ENCODE results near the gene CLIC5. TPM values are rescaled to one million over a fixed set of nuclear protein-coding genes. Genes with fewer than 3 reads are reported as not detected.

The CLIC5 gene
- total RNA-seq, 1 donor from 2014 or later = 10.9 TPM

DNA sequence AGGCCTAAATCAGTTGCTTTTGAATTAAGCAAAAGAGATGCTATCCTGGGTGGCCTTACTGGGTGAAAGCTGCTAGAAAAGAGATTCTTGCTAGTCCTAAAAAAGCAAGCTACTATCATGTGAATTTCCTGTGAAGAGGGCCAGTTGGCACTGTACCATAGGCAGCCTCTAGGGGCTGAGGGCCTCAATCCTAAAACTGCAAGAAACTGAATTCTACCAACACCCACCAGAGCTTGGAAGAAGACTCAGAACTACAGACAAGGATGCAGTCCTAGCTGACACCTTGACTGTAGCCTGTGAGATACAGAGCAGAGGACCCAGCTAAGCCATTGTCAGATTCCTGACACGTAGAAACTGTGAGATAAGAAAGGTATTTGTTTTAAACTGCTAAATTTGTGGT lies 24.5 kb downstream of the CLIC5 start:
- no peaks in the 10 kb centered on the region for H3K36me3 Mint-ChIP-seq (ENCODE audit: low read depth, unreplicated experiment)
- peaks cover 4% of the 10 kb centered on the region for H3K4me1 Mint-ChIP-seq (ENCODE audit: unreplicated experiment)
- no peaks in the 10 kb centered on the region for H3K9me3 Mint-ChIP-seq (ENCODE audit: unreplicated experiment)
- TF ChIP-seq, protein P1, sequence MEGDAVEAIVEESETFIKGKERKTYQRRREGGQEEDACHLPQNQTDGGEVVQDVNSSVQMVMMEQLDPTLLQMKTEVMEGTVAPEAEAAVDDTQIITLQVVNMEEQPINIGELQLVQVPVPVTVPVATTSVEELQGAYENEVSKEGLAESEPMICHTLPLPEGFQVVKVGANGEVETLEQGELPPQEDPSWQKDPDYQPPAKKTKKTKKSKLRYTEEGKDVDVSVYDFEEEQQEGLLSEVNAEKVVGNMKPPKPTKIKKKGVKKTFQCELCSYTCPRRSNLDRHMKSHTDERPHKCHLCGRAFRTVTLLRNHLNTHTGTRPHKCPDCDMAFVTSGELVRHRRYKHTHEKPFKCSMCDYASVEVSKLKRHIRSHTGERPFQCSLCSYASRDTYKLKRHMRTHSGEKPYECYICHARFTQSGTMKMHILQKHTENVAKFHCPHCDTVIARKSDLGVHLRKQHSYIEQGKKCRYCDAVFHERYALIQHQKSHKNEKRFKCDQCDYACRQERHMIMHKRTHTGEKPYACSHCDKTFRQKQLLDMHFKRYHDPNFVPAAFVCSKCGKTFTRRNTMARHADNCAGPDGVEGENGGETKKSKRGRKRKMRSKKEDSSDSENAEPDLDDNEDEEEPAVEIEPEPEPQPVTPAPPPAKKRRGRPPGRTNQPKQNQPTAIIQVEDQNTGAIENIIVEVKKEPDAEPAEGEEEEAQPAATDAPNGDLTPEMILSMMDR (IDR thresholded peaks at IDR 0.05; ENCODE audit: unreplicated experiment) = peak; percentile 49
- H3K27ac Mint-ChIP-seq (ENCODE audit: unreplicated experiment) = no peak overlapping the region
- H3K4me3 Mint-ChIP-seq (ENCODE audit: unreplicated experiment) = no peak overlapping the region
- no peak for DNase-seq (ENCODE audit: low spot score)
- H3K27me3 Mint-ChIP-seq (ENCODE audit: unreplicated experiment) = no peaks in the 10 kb centered on the region

DNA sequence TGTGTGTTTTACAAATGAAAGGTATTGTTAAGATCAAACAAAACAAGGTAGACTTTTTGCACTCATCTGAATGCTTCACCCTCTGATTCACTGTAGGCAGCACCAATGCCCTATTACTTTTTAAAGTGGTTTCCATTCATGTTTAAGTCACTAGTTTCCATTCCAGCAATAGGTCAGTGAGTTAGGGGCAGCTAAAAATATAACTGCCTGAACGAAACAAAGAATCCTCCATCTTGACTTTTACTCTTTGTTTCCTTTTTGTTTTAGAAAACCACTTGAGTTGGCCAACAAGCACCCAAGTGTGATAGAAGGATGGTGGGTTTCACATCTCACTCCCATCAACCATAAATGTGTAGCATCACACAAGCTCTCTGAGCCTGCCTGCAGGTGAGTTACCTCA lies 25.5 kb downstream of the CLIC5 start:
- no peaks in the 10 kb centered on the region for H3K9me3 Mint-ChIP-seq (ENCODE audit: unreplicated experiment)
- DNase-seq (ENCODE audit: low spot score) = no peak
- no peaks in the 10 kb centered on the region for H3K36me3 Mint-ChIP-seq (ENCODE audit: low read depth, unreplicated experiment)
- no peak overlapping the region for H3K27ac Mint-ChIP-seq (ENCODE audit: unreplicated experiment)
- H3K4me3 Mint-ChIP-seq (ENCODE audit: unreplicated experiment) = no peak overlapping the region
- peaks cover 4% of the 10 kb centered on the region for H3K4me1 Mint-ChIP-seq (ENCODE audit: unreplicated experiment)
- H3K27me3 Mint-ChIP-seq (ENCODE audit: unreplicated experiment) = no peaks in the 10 kb centered on the region
- TF ChIP-seq, protein P1 (IDR thresholded peaks at IDR 0.05; ENCODE audit: unreplicated experiment) = no peak

DNA sequence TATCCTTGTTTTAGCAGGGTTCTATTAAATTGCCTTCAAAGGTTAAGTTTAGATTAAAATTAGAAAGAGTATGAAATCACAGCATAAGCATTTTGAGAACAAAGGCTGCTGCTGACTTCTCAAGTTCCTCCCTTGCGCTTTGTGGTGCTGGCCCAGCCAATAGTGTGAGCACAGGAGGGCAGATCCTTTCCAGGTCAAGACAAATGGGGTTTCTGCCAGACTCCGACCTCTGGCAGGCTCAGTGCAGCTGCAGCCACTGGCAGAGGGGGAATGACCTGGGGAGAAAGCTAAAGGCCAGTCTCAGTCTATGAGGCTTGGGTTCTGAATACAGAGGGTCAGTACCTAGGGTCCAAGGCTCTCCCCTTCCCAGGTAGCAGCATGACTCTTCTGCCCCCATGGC lies 27.0 kb downstream of the CLIC5 start:
- H3K27me3 Mint-ChIP-seq (ENCODE audit: unreplicated experiment) = no peaks in the 10 kb centered on the region
- H3K4me3 Mint-ChIP-seq (ENCODE audit: unreplicated experiment) = no peak overlapping the region
- no peak for DNase-seq (ENCODE audit: low spot score)
- H3K27ac Mint-ChIP-seq (ENCODE audit: unreplicated experiment) = no peak overlapping the region
- TF ChIP-seq, protein P1 (IDR thresholded peaks at IDR 0.05; ENCODE audit: unreplicated experiment) = no peak
- H3K9me3 Mint-ChIP-seq (ENCODE audit: unreplicated experiment) = no peaks in the 10 kb centered on the region
- H3K4me1 Mint-ChIP-seq (ENCODE audit: unreplicated experiment) = peaks cover 4% of the 10 kb centered on the region
- no peaks in the 10 kb centered on the region for H3K36me3 Mint-ChIP-seq (ENCODE audit: low read depth, unreplicated experiment)

DNA sequence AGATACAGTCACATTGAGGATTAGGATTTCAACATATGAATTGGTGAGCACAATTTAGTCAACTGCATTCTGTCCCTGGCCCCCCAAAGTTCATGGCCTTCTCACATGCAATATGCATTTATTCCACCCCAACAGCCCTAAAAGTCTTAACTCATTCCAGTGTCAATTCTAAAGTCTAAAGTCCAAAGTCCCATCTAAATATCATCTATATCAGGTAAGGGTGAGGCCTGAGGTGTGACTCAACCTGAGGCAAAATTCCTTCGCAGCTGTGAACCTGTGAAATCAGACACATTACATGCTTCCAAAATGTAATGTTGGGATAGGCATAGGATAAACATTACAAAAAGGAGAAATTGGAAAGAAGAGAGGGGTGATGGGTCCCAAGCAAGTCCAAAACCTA lies 27.8 kb downstream of the CLIC5 start:
- no peaks in the 10 kb centered on the region for H3K9me3 Mint-ChIP-seq (ENCODE audit: unreplicated experiment)
- TF ChIP-seq, protein P1 (IDR thresholded peaks at IDR 0.05; ENCODE audit: unreplicated experiment) = no peak
- H3K27me3 Mint-ChIP-seq (ENCODE audit: unreplicated experiment) = no peaks in the 10 kb centered on the region
- no peak overlapping the region for H3K4me3 Mint-ChIP-seq (ENCODE audit: unreplicated experiment)
- H3K36me3 Mint-ChIP-seq (ENCODE audit: low read depth, unreplicated experiment) = no peaks in the 10 kb centered on the region
- no peak for DNase-seq (ENCODE audit: low spot score)
- H3K27ac Mint-ChIP-seq (ENCODE audit: unreplicated experiment) = no peak overlapping the region
- peaks cover 4% of the 10 kb centered on the region for H3K4me1 Mint-ChIP-seq (ENCODE audit: unreplicated experiment)

DNA sequence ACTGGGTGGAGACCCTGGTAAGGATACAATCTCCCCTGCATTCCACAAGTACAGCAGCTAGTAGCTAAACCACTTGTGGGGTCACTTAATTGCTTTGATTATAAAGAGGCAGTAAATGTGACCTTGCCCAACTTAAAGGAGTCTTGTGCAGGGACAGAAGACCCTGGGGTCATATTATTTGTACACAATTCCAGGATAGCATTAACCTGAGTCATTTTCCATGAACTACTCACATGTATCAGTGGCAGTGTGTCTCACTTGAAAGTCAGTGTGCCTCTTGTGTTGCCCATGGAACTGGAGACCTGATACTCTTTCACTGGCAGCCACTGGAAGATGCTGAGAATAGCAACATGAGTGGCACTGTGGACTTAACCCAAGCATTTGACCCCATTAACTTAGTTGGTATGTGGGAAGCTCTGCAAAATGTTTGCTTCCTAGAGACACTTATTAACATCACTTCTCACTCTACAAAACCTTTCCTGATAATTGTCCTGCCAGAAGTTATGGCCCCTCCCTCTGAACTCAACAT lies 28.9 kb downstream of the CLIC5 start:
- no peaks in the 10 kb centered on the region for H3K9me3 Mint-ChIP-seq (ENCODE audit: unreplicated experiment)
- no peaks in the 10 kb centered on the region for H3K27me3 Mint-ChIP-seq (ENCODE audit: unreplicated experiment)
- no peaks in the 10 kb centered on the region for H3K36me3 Mint-ChIP-seq (ENCODE audit: low read depth, unreplicated experiment)
- H3K27ac Mint-ChIP-seq (ENCODE audit: unreplicated experiment) = no peak overlapping the region
- H3K4me1 Mint-ChIP-seq (ENCODE audit: unreplicated experiment) = peaks cover 4% of the 10 kb centered on the region
- TF ChIP-seq, protein P1 (IDR thresholded peaks at IDR 0.05; ENCODE audit: unreplicated experiment) = no peak
- DNase-seq (ENCODE audit: low spot score) = no peak
- H3K4me3 Mint-ChIP-seq (ENCODE audit: unreplicated experiment) = no peak overlapping the region

Measured in endothelial cell (in vitro differentiated cells).